NT2/D1 (cell line): ENCODE data around the gene RUFY3.

Source experiments
- SUZ12 ChIP-seq: IDR thresholded peaks from 2 replicates; pipeline ENCODE4 v1.6.1; 2011; ENCODE audit not compliant: insufficient read length, insufficient read depth; ENCODE audit errors: extremely low read depth
- YY1 ChIP-seq: IDR thresholded peaks from 2 replicates; pipeline ENCODE4 v1.6.1; 2011; ENCODE audit not compliant: insufficient read length, insufficient read depth
- ZNF274 ChIP-seq: IDR thresholded peaks from 2 replicates; pipeline ENCODE4 v1.6.1; 2011; ENCODE audit warnings: mild to moderate bottlenecking, low read depth, low read length

GRCh38 chr4:70831293-70831692 is 109.5 kb downstream of the RUFY3 start:
- TF ChIP-seq ZNF274 (no peak), SUZ12 (no peak), YY1 (no peak)
